ENCODE results near the gene PIM2. TPM values are rescaled to one million over a fixed set of nuclear protein-coding genes. Genes with fewer than 3 reads are reported as not detected.
"Not testable (repeated sequence)": the region's sequence is repeated elsewhere in the genome, so short reads cannot be mapped to it uniquely, and the experiment has no call there.

Gene PIM2
- total RNA-seq, 1 donor from 2014 or later = 196 TPM

DNA sequence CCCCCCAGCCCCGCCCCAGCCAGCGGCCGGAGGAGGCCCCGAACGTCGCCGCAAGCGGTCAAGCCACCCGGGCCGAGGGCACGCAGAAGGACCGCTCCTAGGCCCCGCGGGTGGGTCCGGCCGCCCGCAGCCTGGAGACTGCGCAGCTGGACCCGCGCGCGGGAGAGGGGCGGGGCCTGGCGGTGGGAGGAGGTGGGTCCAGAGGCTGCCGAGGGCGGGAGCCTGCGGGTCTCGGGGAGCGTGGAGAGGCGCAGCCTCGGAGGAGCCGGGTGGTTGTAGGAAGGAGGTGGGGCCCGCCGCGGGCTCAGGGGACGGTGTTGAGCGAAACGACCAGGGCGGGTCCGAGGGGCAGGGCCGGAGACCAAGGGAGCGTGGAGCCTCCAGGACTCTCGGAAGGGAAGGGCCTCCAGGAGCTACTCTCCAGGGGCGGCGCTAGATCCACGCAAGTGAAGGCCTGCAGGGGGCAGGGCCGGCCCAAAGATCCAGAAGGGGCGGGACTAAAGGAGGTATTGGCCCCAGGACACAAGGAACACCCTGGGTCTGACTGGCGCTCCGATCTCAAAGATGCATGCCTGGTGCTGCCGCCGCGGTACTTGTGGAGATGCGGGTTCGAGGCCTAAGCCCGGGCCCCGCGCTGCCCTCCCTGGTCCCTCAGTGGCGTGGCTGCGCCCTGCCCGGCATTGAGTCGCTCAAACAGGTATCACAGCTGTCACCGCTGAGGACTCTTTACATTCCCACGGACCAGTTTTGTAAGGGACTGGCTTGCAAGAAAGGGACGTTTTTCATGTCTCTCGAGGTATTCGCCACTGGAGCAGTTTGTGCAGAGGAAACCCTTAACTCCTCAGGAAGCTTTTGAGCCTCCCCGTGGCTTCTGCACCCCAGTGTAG lies 27.2 kb downstream of the PIM2 start:
- intact Hi-C loops (cut with micrococcal nuclease) = loop anchor here (2.0 to 10.0 kb wide), 3 partner anchors 45 to 273 kb away; partner anchors contain the start of gene MAGIX

GRCh38 chrX:48890934-48891401 lies 27.9 kb downstream of the PIM2 start:
- intact Hi-C loops (cut with micrococcal nuclease) = loop anchor here (2.0 to 10.0 kb wide), 3 partner anchors 46 to 274 kb away; partner anchors contain the start of gene MAGIX

DNA sequence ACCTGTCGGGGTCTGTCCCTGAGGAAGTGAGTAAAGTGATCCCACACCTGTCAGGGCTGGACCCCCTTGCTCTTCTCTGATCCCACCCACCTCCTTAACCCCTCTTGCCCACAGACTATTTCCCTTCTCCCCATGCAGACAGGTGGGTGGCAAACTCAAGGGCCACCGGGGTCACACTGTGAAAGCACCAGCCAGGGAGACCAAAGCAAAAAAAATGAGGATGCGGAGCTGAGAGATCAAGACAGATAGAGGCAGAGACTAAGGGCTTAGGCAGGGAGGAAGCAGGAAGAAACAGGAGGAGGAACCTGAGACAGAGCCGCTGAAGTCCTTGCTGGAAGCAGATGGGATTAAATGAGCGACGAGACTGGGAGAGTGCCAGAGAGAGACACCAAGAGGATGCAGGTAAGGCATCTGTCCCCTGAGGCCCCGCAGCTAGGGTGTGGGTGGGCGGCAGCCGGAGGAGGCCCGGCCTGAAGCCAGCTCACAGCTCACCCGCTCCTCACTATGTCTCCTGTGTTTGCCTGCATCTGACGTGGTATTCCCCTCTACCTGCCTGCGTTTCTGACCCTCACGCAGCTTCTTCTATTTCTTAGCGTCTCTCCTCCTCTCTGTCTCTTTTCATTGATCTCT lies 28.4 kb downstream of the PIM2 start:
- intact Hi-C loops (cut with micrococcal nuclease) = loop anchor here (2.0 to 10.0 kb wide), 3 partner anchors 46 to 274 kb away; partner anchors contain the start of gene MAGIX

DNA sequence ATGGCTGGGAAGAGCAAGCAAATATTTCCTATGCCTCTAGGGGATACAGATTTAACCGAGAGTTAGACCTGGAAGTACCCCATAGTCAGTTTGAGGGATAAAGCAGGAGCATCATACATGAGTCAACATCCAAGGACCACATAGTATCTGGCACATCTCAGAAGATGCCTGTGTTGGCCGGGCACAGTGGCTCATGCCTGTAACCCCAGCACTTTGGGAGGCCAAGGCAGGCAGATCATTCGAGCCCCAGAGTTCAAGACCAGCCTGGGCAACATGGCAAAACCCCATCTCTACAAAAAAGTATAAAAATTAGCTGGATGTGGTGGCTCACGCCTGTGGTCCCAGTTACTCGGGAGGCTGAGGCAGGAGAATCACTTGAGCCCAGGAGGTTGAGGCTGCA lies 32.2 kb downstream of the PIM2 start:
- intact Hi-C loops (cut with micrococcal nuclease) = not testable (repeated sequence)

- intact Hi-C loops (cut with micrococcal nuclease) = no loop called here
Observed at GRCh38 chrX:48883729-48884128, 35.1 kb downstream of the PIM2 start.

DNA sequence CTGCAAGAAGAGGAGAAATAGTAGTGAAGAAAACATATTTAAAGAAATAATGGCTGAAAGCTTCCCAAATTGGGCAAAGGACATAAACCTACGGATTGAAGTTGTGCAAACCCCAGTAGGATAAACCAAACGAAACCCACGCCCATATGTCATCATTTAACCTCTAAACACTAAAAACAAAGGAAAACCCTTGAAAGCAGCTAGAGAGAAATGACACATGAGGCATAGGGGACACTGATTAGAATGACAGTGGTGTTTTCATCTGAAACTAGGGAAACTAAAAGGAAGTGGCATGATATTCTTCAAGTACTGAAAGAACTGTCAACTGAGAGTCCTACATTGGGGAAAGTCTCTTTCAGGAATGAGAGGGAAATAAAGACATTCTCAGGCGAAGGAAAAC lies 41.9 kb downstream of the PIM2 start:
- intact Hi-C loops (cut with micrococcal nuclease) = not testable (repeated sequence)

GRCh38 chrX:48872017-48872416 lies 46.8 kb downstream of the PIM2 start:
- intact Hi-C loops (cut with micrococcal nuclease) = not testable (repeated sequence)

- intact Hi-C loops (cut with micrococcal nuclease) = no loop called here
Observed at GRCh38 chrX:48864210-48864609, 54.6 kb downstream of the PIM2 start.

Other genes with a start within 250 kb of the PIM2 start
- 155 and 160 TPM in 2 replicates for gene WAS, start 235.2 kb downstream of the PIM2 start, total RNA-seq
- gene SUV39H1, start 222.3 kb downstream of the PIM2 start, total RNA-seq = 27.5 and 29.3 TPM in 2 replicates
- not detected in 2 replicates for gene GLOD5, start 157.3 kb downstream of the PIM2 start, total RNA-seq
- not detected in 2 replicates for gene GATA1, start 132.4 kb downstream of the PIM2 start, total RNA-seq
- 87.1 and 92.1 TPM in 2 replicates for gene HDAC6, start 117.0 kb downstream of the PIM2 start, total RNA-seq
- gene ERAS, start 92.5 kb downstream of the PIM2 start, total RNA-seq = not detected in 2 replicates
- gene PCSK1N, start 83.4 kb downstream of the PIM2 start, total RNA-seq = 0.20 TPM in 1 of 2 replicates, not detected in the other
- 46.3 and 48.2 TPM in 2 replicates for gene TIMM17B, start 21.3 kb downstream of the PIM2 start, total RNA-seq
- 77.5 and 77.9 TPM in 2 replicates for gene PQBP1, start 21.1 kb downstream of the PIM2 start, total RNA-seq
- gene SLC35A2, start 7.4 kb downstream of the PIM2 start, total RNA-seq = 17.9 and 18.3 TPM in 2 replicates
- gene OTUD5, start 38.6 kb upstream of the PIM2 start, total RNA-seq = 50.2 and 50.9 TPM in 2 replicates
- gene KCND1, start 52.8 kb upstream of the PIM2 start, total RNA-seq = 3.4 and 4.0 TPM in 2 replicates
- 85.6 and 94.5 TPM in 2 replicates for gene GRIPAP1, start 83.2 kb upstream of the PIM2 start, total RNA-seq
- gene TFE3, start 124.3 kb upstream of the PIM2 start, total RNA-seq = 27.2 and 29.3 TPM in 2 replicates
- 7.1 and 8.7 TPM in 2 replicates for gene CCDC120, start 140.0 kb upstream of the PIM2 start, total RNA-seq
- 15.6 and 19.0 TPM in 2 replicates for gene PRAF2, start 155.0 kb upstream of the PIM2 start, total RNA-seq
- 49.0 and 51.4 TPM in 2 replicates for gene WDR45, start 160.9 kb upstream of the PIM2 start, total RNA-seq
- 28.0 and 28.2 TPM in 2 replicates for gene GPKOW, start 204.7 kb upstream of the PIM2 start, total RNA-seq
- gene MAGIX, start 243.7 kb upstream of the PIM2 start, total RNA-seq = 1.8 and 2.3 TPM in 2 replicates

Measured in T-helper 2 cell treated with Interferon-gamma antibody and Interleukin-4, amounts not matched to agents 100 ng/mL and 5 ng/mL, for 36 hours (primary cell).